SIG-M5 (cell line): Measurements from ENCODE around the gene CACNA1B.

Experiments used
- DNase-seq: peaks from one replicate; lab custom pipeline; 2025; lab: John Stamatoyannopoulos, UW

The CACNA1B gene

GRCh38 chr9:137986268-137987099 is 108.9 kb downstream of the CACNA1B start:
- no peak for DNase-seq

GRCh38 chr9:137987244-137988030 is 109.9 kb downstream of the CACNA1B start:
- DNase-seq: no peak

DNA sequence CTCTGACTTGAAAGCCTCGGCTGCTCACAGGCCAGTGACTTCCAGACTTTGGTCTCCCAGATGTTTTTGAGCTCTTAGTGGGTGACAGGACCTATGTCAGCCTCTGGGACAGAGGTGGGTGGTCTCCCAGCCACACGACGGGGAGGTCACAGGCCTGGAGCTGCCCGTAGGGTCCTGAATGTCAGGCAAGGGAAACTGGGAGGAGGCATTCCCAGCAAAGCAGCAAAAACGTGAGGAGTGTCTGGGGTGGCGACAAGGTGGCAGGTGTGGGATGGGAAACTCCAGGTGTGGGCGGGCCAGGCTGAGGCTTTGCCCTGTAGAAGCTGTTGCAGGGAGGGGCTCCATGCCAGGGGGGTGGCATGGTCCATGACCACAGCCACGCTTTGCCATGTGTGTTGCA is 110.5 kb downstream of the CACNA1B start:
- DNase-seq: no peak

- DNase-seq: no peak
Observed at GRCh38 chr9:137988701-137989100, 111.1 kb downstream of the CACNA1B start.

DNA sequence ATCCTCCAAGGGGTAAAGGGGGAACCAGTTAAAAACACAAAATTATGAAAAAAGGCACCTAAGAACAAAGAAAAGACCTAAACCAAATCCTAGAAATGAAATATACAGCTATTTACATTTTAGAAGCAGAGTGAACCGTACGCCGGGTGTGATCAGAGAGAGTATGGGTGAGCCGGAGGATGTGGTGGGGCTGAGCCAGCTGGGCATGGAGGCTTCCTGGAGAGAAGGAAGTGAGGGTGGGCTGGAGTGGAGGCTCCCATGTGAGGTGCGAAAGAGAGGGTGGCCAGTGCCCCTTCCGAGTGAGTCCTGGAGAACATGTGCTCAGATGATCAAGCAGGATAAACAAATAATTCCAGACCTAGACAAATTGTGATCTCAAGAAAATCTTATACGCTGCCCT is 111.6 kb downstream of the CACNA1B start:
- DNase-seq: no peak

DNA sequence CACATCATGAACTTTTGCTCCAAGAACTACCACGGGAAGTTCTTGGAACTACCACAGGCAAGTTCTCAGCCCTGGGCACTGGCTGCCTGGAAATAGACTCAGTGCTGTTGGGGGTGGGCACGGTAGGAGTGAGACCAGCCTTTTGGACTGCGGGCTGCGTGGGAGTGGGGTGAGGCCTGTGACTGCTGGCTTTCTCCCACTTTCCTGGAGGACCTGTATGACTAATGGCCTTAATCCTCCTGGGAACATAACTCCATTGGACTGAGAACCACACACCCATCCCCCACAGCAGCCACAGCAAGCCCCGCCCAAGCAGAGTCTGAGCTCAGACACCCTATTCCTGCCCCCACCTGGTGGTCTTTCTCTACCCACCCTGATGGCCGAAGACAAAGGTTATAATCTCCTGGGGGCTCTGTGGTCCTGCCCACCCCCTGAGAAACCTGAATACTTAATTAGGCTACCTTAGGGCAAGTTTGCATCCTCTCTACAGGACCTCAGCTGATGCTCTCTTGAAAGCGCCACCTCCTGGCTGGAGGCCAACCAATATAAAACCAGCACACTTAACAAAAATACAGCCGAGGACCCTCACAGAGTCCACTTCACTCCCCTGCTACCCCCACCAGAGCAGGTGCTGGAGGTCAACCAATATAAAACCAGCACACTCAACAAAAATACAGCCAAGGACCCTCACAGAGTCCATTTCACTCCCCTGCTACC is 112.6 kb downstream of the CACNA1B start:
- DNase-seq: no peak

- DNase-seq: no peak
Observed at GRCh38 chr9:138003485-138004190, 126.1 kb downstream of the CACNA1B start.

DNA sequence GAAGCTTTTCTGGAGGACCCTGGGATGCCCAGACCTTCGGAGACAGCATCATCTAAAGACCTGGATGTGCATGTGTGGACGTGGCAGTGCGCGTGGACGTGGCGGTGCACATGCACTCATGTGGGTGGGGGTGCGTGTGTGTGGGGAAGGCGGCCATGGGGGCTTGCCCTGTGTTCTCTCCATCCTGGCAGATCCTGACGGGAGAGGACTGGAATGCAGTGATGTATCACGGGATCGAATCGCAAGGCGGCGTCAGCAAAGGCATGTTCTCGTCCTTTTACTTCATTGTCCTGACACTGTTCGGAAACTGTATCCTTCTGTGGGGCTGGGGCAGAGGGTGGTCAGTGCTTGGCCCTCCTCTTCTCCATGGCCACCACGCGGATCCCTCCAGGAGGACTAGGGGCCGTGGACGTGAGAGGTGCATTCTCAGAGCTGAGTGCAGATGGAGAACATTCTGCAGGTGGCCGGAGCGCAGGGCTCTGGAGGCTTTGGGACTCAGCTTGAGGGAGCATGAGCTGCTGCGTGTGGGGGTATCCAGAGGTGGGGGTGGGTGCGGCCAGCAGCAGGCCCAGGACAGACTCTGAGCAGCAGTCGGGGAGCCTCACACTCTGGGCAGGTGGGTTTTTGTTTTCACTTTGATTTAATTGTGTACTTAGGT is 129.1 kb downstream of the CACNA1B start:
- no peak for DNase-seq

DNA sequence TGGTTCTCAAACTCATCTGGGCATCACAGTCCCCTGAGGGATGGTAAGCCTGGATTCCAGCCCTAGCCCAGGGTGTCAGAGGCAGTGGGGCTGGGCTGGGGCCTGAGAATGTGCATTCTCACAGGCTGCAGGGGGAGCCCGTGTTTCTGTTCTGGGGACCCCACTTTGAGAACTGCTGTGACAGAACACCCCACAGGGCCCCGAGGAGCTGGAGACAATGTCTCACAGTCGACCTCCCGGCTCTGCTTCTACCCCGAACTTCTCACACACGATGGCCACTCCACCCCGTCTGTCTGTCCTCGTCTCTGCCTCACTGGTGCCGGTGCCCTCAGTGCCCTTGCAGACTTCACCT is 130.0 kb downstream of the CACNA1B start:
- no peak for DNase-seq

DNA sequence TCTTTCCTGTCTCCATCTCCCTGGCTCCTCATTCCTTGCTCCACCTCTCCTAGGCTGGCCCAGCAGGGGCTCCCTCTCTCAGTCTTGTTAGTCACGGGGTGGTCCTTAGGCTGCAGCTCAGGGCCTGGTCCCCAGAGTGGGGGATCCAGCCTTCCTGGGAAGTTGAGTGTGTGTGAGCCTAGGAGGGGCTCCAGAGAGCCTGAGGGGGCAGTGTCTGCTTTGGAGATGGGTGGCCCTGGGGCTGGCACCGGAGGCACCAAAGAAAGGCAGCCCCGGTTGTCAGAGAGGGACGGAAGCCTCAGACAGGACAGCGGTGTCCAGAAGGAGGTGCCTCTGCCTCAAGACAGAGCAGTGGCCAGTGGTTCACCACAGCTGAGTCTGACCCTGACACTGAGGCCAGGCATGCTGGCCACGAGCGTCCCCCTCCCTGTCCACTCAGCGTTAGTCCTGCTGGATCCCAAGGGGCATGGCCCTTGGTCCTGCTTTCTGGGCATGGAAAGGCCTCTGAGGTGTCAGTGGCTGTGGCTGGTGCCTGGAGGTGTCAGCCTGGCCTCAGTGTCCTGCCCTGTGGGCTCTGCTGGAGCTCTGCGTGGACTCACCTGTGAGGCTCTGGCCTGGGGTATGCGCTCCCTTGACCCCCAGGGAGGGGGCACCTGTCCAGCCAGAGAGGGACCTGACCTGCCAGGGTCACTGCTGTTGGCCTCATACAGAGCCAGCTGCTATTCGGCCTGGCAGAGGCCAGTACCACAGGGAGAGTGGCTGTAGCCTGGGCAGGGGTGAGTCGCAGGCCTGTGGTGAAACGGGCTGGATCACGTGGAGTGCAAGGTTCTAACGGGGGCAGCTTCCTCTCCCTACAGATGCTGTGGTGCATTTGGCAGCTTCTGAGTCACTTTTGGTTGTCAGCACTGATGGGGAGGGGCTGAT is 130.6 kb downstream of the CACNA1B start:
- no peak for DNase-seq

GRCh38 chr9:138009016-138009802 is 131.6 kb downstream of the CACNA1B start:
- no peak for DNase-seq

DNA sequence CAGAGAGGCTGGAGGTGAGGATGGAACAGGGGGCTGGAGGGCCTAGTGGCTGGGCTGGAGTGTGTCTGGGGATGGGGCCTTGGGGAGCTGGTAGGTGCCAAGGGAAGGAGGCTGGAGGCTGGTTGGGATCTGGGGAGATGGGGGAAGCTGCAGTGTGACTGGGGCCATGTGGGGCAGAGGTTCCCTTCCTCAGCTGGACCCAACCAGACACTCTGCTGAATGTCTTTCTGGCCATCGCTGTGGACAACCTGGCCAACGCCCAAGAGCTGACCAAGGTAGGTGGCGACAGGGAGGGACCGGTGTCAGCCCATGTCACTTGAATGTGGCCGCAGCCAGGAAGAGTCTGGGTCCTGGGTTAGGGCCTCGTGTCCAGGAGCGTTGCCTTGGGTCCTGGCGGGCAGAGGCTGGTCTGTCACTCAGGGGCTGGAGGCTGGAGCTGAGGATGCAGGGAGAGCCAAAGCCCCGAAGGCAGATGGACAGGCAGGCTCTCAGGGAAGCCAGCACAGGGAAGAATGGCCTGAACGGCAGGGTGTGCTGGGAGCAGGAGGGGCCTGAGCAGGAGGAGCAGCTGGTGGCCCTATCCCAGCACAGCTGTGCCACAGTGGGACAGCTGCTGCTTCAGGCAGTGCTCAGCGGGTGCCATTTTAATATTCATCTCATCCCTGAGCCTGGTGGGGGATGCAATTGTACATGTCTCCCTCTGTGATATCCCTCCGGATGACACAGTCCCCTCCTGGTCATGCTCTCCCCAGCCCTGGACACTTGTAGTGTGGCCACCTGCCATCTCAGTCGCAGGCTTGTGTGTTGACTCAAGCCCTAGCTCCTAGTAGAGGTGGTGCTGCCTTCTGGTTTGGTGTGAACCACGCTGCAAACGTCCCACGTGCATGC is 132.5 kb downstream of the CACNA1B start:
- no peak for DNase-seq

GRCh38 chr9:138010861-138011260 is 133.3 kb downstream of the CACNA1B start:
- DNase-seq: no peak

DNA sequence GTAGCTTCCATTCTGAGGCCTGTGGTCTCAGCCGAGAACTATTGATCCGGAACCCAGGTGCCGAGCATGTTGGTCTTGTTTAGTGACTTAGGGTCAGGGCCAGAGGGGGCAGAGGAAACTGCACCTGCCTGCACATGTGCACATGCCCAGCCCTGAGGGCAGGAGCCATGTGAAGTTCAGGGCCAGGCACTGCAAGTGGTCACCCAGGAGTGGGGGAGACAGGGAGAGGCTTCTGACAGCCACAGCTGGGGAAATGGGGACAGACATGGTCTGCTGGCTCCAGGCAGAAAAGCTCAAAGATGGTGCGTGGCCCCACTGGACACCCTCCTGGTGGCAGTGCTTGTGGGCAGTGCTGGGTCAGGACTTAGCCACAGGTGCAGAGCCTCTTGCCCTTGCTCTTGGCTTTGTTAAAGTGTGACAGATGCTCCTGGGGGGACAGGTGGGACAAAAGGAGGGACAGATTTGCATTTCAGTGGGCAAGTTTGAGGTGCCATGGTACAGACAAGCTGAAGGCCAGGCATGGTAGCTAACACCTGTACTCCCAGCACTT is 134.4 kb downstream of the CACNA1B start:
- DNase-seq: no peak

DNA sequence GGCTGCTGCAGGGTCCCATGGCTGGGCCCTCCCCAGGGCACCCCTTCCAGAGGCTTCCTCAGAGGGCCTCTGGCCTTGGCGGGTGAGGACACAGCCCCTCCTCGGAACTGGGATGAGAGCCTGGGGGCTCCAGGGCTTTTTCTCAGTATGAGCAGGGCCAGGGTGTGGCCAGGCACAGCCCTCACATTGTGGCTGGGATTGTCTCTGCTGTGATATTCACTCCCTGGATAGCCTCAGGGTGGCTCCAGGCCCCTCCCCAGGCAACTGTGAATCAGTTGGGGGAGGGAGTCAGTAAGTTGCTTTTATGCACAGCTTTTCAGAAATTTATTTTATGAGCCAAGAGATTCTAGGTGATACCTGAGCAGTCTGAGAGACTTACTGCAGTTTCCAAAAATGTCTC is 135.7 kb downstream of the CACNA1B start:
- DNase-seq: no peak

DNA sequence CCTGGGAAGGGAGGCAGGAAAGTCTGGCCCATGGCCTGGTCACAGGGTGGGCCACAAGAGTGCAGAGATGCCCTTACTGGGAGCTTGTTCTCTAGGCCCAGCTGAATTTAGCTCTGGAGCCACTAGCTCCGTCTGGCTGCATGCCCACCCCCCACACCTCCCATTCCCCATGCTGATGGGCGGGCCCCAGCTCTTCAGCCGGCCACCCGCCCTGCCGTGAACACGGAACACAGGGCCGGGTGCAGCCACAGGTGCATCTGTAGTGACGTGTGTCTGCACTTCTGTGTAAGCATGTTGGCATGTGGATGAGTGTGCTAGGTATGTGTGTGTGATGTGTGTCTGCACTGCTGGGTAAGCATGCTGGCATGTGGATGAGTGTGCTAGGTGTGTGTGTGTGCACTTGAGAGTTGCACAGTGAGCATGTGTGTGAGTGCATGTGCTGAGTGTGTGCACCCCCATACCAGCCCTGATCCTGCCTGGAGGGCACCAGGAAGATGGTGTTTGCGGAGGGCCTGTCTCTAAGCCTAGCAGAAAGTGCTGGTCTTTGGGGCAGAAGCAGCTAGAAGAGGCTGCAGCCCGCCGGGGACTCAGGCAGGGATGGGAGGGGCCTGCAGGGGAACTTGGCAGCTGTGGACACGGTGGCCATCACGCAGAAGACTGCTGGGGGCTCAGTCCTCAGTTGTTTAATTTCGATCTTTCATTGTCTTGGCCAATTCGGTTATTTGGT is 136.4 kb downstream of the CACNA1B start:
- no peak for DNase-seq

DNA sequence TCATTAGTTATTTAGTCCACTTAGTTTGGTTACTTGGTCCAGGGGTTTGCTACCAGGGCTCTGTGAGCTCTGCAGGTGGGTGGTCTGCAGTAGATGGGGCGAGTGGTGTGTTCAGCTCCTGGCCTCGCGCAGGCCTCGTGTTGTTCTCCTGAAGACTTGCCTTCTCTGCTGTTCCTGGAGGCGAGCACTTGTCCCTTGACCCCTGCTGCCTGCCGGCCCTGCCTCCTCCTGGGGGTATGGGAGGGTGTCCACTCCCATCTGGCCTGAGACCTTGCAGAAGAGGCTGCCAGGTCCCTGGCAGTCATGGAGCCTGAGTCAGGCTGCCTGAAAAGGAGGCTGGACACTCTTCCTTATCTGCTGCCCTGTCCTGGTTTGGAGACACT is 137.0 kb downstream of the CACNA1B start:
- DNase-seq: no peak
